Hindlimb muscle (tissue), 1 donor: ENCODE data around the gene COL8A1. TPM values are rescaled to one million over a fixed set of nuclear protein-coding genes. Genes with fewer than 3 reads are reported as not detected.
"Not testable (repeated sequence)": the region's sequence is repeated elsewhere in the genome, so short reads cannot be mapped to it uniquely, and the experiment has no call there.

Source experiments
- DNase-seq: peaks from one replicate; pipeline ENCODE4 v3.0.0-alpha.2; 2013
- polyA plus RNA-seq: library from polyadenylated mRNA; unstranded; fragments of 120-200 nt; gene quantifications from one replicate; pipeline ENCODE4 v1.2.1, GENCODE V29; 2013; ENCODE audit not compliant: insufficient read length

The COL8A1 gene
- 1.3 TPM for polyA plus RNA-seq

- DNase-seq, result no peak
These were observed at the start of gene COL8A1 for GRCh38 chr3:99638167-99638948. Gene COL8A1, plus strand, starts transcription at chr3:99638594. Its CDS starts 152,089 bp downstream, at chr3:99790683.

- DNase-seq, result not testable (repeated sequence)
These were observed 49.2 kb upstream of the COL8A1 start for GRCh38 chr3:99589168-99589567.

- peak; percentile 8 for DNase-seq
These were observed 38.5 kb upstream of the COL8A1 start for GRCh38 chr3:99599894-99600293.

DNA sequence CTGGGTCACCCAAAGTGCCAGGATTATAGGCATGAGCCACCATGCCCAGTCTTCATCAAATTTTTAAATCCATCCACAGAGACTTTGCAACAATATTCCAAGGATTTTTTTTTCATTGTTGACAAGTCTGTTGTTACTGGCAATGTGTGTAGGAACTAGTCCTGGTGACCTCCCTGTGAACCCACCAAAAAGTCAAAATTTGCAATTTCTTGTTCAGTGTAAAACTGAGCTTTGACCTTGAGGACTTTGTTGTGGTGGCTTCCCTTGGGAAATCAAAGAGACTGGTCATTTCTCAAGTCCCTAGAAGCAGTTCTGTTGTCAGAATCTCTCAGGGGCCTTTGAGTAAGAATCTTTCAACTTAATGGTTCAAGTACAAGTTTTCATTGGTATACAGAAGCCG, 36.9 kb upstream of the COL8A1 start:
- DNase-seq, result no peak

- DNase-seq, result no peak
These were observed 36.2 kb upstream of the COL8A1 start for GRCh38 chr3:99602183-99602582.

- peak; percentile 10 for DNase-seq
These were observed 31.2 kb upstream of the COL8A1 start for GRCh38 chr3:99607151-99607550.

- no peak for DNase-seq
These were observed 23.6 kb upstream of the COL8A1 start for GRCh38 chr3:99614768-99615167.

- no peak for DNase-seq
These were observed 18.2 kb upstream of the COL8A1 start for GRCh38 chr3:99620077-99620767.

DNA sequence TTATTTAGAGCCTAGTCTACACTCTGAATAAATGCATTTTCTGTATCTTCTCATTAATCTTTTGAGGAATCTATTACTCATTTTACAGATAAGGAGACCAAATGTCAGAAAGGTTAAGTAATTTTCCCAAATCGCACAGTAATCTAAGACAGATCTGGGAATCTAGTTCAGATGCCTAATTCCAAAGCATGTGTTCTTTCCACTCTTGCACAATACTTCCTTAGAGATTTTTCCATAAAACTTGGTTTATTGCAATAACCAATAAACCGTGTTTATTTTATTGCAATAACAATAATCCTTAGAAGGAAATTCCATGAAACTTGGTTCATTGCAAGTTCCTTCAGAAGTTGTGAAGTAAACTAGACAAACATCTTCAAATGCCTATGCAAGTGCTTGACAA, 17.4 kb upstream of the COL8A1 start:
- DNase-seq, result no peak

DNA sequence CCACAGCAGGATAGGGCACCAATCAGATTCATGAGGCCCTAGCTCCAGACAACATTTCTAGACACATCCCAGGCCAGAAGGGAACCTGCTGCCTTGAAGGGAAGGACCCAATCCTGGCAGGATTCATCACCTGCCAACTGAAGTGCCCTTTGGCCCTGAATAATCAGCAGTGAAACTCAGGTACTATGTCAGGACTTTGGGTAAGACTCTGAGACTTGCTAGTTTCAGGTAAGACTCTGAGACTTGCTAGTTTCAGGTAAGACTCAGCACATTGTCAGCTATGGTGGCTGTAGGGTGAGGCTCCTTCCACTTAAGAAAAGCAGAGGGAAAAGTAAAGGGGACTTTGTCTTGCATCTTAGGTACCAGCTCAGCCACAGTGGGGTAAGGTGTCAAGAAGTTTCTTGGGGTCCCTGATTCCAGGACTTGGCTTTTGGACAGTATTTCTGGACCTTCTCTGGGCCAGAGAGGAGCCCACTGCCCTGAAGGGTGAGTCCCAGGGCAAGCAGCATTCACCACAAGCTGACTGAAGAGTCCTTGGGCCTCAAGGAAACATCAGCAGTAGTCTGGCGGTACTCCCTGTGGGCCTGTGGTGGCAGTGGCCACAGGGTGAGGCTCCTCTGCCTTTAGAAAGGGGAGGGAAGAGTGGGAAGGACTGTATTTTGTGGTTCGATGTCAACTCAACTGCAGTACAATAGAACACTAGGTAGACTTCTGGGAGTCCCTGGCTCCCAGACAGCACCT, 13.7 kb upstream of the COL8A1 start:
- no peak for DNase-seq

DNA sequence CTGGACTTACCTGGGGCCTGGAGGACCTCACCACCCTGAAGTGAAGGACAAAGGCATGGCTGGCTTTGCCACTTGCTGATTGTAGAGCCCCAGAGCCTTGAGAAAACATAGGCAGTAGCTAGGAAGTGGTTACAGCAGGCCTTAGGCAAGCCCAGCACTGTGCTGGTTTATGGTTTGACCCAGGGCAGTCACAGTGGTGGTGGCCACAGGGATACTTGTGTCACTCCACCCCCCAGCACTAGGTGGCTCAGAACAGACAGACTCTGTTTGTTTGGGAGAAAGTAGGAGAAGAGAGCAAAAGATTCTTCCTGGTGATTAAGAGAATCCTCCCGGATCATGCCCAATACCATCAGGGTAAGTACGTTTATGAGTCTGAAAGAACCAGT, 13.2 kb upstream of the COL8A1 start:
- DNase-seq, result no peak

DNA sequence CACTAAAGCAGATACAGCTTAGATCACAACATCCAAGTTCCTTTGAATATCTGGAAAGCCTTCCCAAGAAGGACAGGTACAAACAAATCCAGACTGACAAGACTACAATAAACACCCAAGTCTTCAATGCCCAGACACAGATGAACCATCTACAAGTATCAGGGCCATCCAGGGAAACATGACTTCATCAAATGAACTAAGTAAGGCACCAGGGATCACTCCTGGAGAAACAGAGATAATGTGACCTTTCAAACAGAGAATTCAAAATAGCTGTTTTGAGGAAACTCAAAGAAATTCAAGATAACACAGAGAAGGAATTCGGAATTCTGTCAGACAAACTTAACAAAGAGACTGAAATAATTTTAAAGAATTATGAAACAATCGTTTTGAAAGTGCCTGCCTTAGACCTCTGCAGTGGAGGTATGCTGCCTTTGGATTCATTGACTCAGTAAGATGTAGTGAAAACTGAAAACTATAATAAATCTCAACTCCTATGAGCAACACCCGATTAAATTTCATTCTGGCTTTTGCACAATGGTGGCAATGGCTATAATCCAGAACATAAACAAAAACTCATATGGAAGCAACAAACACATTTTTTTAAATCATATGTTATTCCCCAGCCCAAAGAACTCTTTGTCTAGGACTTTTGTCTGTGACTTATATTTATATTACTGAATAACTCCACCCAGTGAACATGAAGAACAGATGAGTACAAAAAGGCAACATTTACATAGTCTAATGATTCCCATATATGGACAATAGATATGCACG, 12.6 kb upstream of the COL8A1 start:
- DNase-seq, result no peak

DNA sequence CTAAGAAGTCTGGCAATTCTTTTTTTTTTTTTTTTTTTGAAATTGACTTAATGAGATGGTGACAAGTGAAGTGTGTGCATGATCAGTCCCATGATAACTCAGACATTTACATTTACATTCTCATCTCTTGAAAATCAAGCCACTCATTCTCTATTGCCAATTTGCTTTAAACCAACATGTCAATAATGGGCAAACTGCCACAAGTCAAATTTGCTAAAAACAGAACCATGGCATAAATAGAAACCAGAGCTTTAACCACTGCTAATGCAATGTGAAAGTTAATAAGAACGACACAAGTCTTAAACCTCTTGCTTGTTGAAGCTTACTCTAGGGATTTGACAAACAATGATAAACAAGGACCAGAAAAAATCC, 12.0 kb upstream of the COL8A1 start:
- no peak for DNase-seq

- no peak for DNase-seq
These were observed 11.2 kb upstream of the COL8A1 start for GRCh38 chr3:99627062-99627826.

GRCh38 chr3:99630815-99631214, 7.6 kb upstream of the COL8A1 start:
- DNase-seq, result no peak

DNA sequence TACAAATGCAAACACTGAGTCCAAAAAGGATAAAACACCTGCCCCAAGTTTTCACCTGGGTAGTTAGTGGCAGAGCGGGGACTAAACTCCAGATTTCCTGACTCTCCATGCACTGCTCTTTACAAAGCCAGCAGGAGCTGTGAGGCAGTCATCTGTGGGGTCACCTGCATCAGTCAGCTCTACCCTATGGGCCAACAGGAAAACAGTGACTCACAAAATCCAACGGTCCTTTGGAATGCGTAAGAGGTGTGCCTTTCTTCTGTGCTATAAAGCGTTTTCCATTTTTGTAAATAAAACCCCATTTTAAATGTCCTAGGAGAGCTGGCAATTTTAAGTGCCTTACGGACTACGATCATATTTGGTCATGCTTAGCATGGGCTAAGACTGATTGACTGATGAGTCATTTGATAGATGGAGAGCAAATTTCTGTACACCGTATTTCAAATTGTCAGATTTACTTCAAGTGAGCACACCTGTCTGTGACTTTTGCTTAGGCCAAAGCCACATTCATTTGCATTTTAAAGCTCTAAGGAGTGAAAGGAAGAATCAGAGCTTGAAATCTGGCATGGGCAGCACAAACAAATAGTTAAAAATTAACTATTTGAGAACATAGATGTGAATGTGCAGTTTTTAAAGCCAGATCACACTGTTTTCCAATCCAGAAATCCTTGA, 4.4 kb upstream of the COL8A1 start:
- DNase-seq, result no peak

GRCh38 chr3:99634881-99635280, 3.5 kb upstream of the COL8A1 start:
- DNase-seq, result no peak

- no peak for DNase-seq
These were observed 3.0 kb upstream of the COL8A1 start for GRCh38 chr3:99635348-99635747.

GRCh38 chr3:99637016-99637367, 1.4 kb upstream of the COL8A1 start:
- DNase-seq, result no peak

DNA sequence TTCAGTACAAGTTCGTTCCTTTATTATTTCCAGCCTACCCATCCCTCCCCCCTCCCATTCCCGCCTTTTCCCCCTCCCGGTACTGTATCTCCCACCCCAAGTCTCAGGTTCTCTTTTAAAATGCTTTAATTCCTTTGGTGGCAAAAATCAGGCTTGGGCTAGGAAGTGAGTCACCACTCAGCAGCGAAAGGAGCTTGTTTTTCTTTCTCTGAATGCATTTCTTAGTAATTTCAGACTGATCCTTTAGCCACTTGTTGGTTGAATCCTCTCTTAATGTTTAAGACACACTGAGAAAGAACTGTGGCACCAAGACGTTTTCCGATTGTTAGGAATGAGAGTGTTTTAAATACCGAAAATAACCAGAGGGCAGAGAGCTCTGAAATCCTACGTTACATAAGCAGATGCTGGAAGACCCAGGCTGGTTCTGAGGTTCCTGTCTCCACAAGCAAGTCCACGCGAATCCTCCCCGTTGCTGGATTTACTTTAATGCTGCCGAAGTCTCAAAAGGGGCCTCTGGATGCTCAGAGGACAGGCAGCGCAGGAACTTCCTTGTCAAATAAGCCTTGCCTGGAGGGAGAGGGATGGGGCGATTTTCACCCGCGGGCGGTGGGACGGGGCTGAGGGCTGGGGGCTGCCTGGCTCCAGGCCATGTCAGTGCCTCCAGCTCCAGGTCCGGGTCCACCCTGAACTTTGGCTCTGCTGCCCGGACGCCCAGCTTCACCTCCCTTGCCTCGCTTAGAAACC, 854 bp upstream of the COL8A1 start:
- no peak for DNase-seq

DNA sequence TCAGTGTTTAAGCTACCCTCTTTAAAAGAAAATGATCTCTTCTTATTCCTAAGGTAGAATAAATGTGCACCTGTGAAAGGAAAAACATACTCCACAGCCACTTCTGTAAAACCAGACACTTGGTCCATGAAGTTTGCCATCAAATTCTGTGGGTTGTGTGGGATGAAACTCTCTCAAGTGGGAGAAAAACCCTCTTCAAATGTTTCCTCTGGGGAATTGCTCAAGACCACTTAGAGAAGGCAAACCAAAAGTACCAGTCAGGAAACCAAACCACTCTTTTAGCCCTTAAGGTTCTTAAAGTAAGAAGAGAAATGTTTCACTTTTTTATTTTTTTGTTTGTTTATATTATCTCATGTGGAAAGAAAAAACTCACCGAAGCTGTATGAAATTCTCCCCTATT, 1.2 kb downstream of the COL8A1 start:
- DNase-seq, result no peak
